Renal cortical epithelial cell (primary cell): ENCODE data around the gene IL6R. TPM values are rescaled to one million over a fixed set of nuclear protein-coding genes. Genes with fewer than 3 reads are reported as not detected.

Experiments
- DNase-seq: peaks from one replicate; pipeline ENCODE4 v3.0.0-alpha.2; 2011; ENCODE audit warnings: low read depth
- total RNA-seq: library from RNA; depleted of rRNA; stranded (reverse); fragments of >200 nt; gene quantifications from 2 replicates; pipeline ENCODE4 v1.2.3, GENCODE V29; 2014

The IL6R gene
- total RNA-seq, 1 donor from 2014 or later, result 13.9 TPM

DNA sequence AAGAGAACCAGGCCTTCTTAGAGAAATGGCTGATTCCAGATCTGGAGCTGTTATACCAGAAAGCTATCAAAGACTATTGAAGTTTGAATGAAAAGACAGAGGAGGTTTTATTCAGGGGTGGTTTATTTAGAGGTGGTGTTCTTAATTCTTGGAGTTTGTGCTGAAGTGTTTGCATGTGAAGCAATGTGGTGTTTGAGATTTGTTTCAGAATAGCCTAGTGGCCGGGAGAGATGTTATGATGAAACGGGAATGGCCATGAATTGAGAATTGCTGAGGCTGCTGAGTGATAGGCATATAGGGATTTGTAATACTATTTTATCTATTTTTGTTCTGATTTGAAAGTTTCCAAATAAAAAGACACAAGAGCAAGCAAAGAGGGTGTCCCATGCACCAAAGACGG is 107.6 kb downstream of the IL6R start:
- no peak for DNase-seq

DNA sequence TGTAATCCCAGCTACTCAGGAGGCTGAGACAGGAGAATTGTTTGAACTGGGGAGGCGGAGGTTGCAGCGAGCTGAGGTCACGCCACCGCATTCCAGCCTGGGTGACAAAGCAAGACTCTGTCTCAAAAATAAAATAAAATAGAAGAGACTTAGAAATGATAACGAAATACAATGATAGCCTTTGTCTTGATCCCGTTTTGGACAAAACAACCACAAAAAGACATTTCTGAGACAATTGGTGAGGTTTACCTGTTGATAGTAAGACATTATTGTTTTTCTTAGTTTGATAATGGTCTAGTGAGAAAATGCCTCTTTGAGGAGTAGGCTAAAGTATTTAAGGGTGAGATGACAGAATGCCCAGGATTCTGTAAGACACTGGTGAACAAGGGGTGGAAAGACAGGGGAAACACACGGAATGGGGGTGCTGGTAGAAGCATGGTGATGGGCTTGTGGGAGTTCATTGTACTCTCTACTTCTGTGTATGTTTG is 109.0 kb downstream of the IL6R start:
- DNase-seq, result no peak

DNA sequence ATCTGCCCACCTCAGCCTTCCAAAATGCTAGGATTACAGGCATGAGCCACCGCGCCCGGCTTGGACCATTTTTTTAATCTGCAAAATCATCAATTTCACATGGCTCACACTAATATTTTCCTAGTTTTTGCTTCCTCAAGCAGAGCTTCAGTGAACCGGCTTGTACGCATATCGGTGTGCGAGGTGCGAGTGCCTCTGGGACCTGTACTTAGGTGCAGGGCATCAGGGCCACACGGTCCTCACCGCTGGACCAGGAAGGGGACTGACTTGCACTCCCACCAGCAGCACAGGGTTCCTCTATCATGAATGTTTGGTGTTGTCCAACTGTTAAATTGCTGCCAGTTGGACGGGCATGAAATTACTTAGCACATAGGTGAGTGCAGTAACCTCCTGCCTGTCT is 112.5 kb downstream of the IL6R start:
- no peak for DNase-seq

Other genes starting within 250 kb of the IL6R start
- 654 and 806 TPM in 2 replicates for gene TPM3, start 213.2 kb upstream of the IL6R start, total RNA-seq
- gene CFAP141, start 199.0 kb upstream of the IL6R start, total RNA-seq, result not detected in 2 replicates
- gene UBAP2L, start 184.4 kb upstream of the IL6R start, total RNA-seq, result 21.9 and 127 TPM in 2 replicates
- 46.1 and 132 TPM in 2 replicates for gene HAX1, start 132.7 kb upstream of the IL6R start, total RNA-seq
- not detected in 2 replicates for gene AQP10, start 84.2 kb upstream of the IL6R start, total RNA-seq
- gene ATP8B2, start 79.8 kb upstream of the IL6R start, total RNA-seq, result 46.3 and 58.7 TPM in 2 replicates
- gene TDRD10, start 96.9 kb downstream of the IL6R start, total RNA-seq, result 0.10 TPM in 1 of 2 replicates, not detected in the other
- gene SHE, start 97.1 kb downstream of the IL6R start, total RNA-seq, result 0.17 and 0.35 TPM in 2 replicates
- gene UBE2Q1, start 153.3 kb downstream of the IL6R start, total RNA-seq, result 19.1 and 41.2 TPM in 2 replicates
- 0.17 and 0.55 TPM in 2 replicates for gene CHRNB2, start 162.4 kb downstream of the IL6R start, total RNA-seq
- gene ADAR, start 202.8 kb downstream of the IL6R start, total RNA-seq, result 69.3 and 142 TPM in 2 replicates